HUES64 (cell line): ENCODE measurements around the gene ADCY9.

Experiments
- H3K27ac ChIP-seq: 2 replicates; pipeline ENCODE4 v1.7.0; 2013; ENCODE audit warnings: low read depth, low read length, inconsistent platforms
- H3K27me3 ChIP-seq: 2 replicates; pipeline ENCODE4 v1.6.1; 2013; ENCODE audit warnings: mild to moderate bottlenecking, low read length; ENCODE audit not compliant: insufficient read depth
- H3K36me3 ChIP-seq: 2 replicates; pipeline ENCODE4 v1.6.1; 2013; ENCODE audit warnings: mild to moderate bottlenecking, low read length; ENCODE audit not compliant: insufficient read depth
- H3K4me1 ChIP-seq: 2 replicates; pipeline ENCODE4 v1.6.1; 2013; ENCODE audit warnings: mild to moderate bottlenecking, low read length, moderate library complexity; ENCODE audit not compliant: insufficient read depth
- H3K4me3 ChIP-seq: 2 replicates; pipeline ENCODE4 v1.5.1; 2013; ENCODE audit warnings: mild to moderate bottlenecking, low read length, moderate library complexity
- H3K9ac ChIP-seq: 2 replicates; pipeline ENCODE4 v1.6.1; 2013; ENCODE audit warnings: mild to moderate bottlenecking, low read depth, low read length
- H3K9me3 ChIP-seq: 2 replicates; pipeline ENCODE4 v1.6.1; 2013; ENCODE audit warnings: low read depth, low read length; ENCODE audit not compliant: insufficient read depth
- WGBS: fragments of 150-250, 120-280 bp; methylation state at CpG from one replicate; pipeline ENCODE4 v1.1.7; 2013; ENCODE audit warnings: missing lambda C conversion rate; 5-methylcytosine and 5-hydroxymethylcytosine counted together

ADCY9 gene

GRCh38 chr16:4091240-4092012 lies 24.8 kb downstream of the ADCY9 start:
- H3K9me3 ChIP-seq = no peaks in the 10 kb centered on the region
- no peak overlapping the region for H3K27ac ChIP-seq
- no peaks in the 10 kb centered on the region for H3K27me3 ChIP-seq
- H3K9ac ChIP-seq = no peak overlapping the region
- H3K4me1 ChIP-seq = peaks cover 15% of the 10 kb centered on the region
- no peaks in the 10 kb centered on the region for H3K36me3 ChIP-seq
- no peak overlapping the region for H3K4me3 ChIP-seq
- WGBS = 94% methylated on average over 16 of the region's 17 CpGs

DNA sequence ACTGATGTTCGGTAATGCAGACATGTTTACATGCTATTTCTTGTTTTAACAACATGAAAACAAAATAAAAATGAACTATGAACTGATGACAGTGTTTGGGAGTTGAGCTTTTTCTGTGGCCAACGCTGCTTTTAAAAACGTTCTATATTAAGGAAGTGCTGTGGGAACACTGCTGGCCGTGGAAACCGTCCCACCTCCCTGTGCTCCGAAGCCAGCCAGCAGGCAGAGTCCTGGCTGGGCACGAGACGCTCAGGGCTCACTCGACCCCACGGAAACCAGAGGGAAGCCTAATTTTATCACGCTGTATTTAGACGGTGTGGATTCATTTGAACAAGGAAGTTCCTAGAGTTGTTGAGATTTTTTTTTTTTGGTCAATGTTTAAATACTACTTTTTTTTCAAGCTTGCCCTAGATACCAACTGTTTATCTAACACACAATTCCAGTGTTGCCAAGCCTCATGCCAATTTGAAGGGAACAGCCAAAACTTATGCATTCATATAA lies 25.8 kb downstream of the ADCY9 start:
- no peak overlapping the region for H3K27ac ChIP-seq
- H3K4me1 ChIP-seq = peaks cover 15% of the 10 kb centered on the region

DNA sequence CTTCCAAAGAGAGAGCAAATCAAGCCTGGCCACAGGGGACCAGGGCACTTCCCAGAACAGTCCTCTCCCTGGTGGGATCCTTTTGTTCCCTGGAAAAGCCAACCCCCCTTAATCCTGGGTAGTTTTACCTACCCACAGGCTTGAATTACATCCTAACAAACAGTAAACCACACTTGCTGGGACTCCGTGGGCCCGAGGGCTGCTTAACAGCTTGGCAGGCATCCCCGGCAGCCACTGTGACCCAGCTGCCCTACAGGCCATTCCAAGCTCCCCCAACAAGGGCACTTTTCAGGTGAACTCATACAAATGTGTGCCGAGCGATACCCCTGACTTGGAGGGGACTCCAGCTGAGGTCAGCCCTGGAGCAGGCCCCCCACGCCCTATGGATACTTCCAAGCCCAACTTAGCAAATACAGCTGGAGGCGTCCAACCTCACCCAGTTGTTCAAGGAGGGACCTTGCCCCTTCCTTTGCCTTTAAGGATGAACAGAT lies 26.4 kb downstream of the ADCY9 start:
- Histone ChIP-seq H3K27ac (no peak overlapping the region), H3K9me3 (no peaks in the 10 kb centered on the region), H3K27me3 (no peaks in the 10 kb centered on the region), H3K4me1 (peaks cover 15% of the 10 kb centered on the region), H3K4me3 (no peak overlapping the region), H3K36me3 (no peaks in the 10 kb centered on the region), H3K9ac (no peak overlapping the region)
- WGBS = 80% methylated on average over 7 of the region's 7 CpGs

More for the DNA sequence above, 25.8 kb downstream of the ADCY9 start:
- H3K9me3 ChIP-seq = no peaks in the 10 kb centered on the region
- H3K4me3 ChIP-seq = no peak overlapping the region
- H3K27me3 ChIP-seq = no peaks in the 10 kb centered on the region
- no peaks in the 10 kb centered on the region for H3K36me3 ChIP-seq
- WGBS = 91% methylated on average over 12 of the region's 12 CpGs
- H3K9ac ChIP-seq = no peak overlapping the region

DNA sequence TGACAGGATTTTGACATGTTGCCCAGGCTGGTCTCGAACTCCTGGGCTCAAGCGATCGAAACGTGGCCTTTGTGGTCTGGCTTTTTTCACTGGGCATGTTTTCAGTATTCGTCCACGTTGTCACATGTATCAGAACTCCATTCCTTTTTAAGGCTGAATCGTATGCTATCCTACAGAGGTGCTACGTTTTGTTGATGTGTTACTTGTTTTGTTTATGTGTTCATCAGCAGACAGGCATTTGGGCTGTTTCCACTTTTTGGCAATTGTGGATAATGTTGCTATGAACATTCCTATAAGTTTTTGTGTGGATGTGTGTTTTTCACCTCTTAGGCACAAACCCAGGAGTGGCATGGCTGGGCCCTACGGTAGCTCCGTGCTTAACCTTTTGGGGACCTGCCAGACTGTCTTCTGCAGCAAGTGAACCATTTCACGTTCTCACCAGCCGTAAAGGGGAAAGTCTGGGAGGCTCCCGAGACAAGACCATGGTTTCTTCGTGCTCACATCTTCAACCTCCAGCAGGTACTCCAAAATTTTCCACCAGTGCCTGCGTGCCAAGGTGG lies 26.9 kb downstream of the ADCY9 start:
- Histone ChIP-seq H3K9me3 (no peaks in the 10 kb centered on the region), H3K4me3 (no peak overlapping the region), H3K27ac (no peak overlapping the region), H3K4me1 (peaks cover 12% of the 10 kb centered on the region), H3K36me3 (no peaks in the 10 kb centered on the region), H3K9ac (no peak overlapping the region), H3K27me3 (no peaks in the 10 kb centered on the region)
- 92% methylated on average over 15 of the region's 15 CpGs for WGBS

GRCh38 chr16:4087990-4088577 lies 28.2 kb downstream of the ADCY9 start:
- Histone ChIP-seq H3K4me3 (no peak overlapping the region), H3K9me3 (no peaks in the 10 kb centered on the region), H3K36me3 (no peaks in the 10 kb centered on the region), H3K4me1 (peaks cover 9% of the 10 kb centered on the region), H3K9ac (no peak overlapping the region), H3K27ac (no peak overlapping the region), H3K27me3 (no peaks in the 10 kb centered on the region)
- 91% methylated on average over 7 of the region's 7 CpGs for WGBS

DNA sequence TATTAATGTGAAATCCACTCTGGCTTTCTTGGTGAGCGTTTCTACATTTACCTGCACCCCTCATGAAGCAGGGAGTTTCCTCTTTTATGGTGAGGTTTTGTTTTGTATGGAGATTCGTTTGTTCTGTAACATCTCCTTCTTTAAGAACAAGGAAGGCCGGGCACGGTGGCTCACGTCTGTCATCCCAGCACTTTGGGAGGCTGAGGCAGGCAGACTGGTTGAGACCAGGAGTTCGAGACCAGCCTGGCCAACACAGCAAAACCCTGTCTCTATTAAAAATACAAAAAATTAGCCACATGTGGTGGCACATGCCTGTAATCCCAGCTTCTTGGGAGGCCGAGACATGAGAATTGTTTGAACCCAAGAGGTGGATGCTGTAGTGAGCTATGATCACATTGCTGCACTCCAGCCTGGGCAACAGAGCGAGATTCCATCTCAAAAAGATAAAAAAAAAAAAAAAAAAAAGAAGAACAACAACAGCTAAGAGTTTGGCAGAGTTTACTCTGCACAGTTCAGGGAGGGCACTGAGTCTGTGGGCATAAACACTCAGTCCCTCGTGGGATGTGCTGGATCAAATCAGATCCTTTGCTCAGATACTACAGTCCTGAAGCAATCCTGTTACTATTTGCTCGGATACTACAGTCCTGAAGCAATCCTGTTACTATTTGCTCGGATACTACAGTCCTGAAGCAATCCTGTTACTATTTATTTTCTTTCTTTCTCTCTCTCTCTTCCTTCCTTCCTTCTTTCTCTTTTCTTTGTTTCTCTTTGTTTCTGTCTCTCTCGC lies 28.9 kb downstream of the ADCY9 start:
- no peaks in the 10 kb centered on the region for H3K9me3 ChIP-seq
- no peak overlapping the region for H3K4me3 ChIP-seq
- 82% methylated on average over 11 of the region's 12 CpGs for WGBS
- H3K4me1 ChIP-seq = peaks cover 9% of the 10 kb centered on the region
- no peak overlapping the region for H3K27ac ChIP-seq
- H3K9ac ChIP-seq = no peak overlapping the region
- H3K27me3 ChIP-seq = no peaks in the 10 kb centered on the region
- H3K36me3 ChIP-seq = no peaks in the 10 kb centered on the region

DNA sequence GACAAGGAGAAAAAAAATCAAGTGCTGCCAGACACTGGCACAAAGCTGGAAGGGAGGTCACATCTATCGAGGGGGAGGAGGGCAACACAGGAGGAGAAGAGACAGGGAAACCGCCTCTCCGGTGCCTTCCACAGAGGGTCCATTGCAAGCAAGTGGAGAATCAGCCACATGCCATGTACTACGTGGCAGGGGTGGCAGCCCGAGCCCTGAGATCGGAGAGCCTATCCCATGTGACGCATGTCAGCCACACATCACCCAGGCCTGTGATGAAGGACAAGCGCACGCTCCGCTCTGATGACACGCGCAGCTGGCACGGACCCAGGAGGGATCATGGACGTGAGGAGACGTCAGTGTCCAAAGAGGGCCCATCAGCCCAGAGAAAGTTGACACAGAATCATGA lies 30.1 kb downstream of the ADCY9 start:
- 95% methylated on average over 15 of the region's 15 CpGs for WGBS
- Histone ChIP-seq H3K36me3 (no peaks in the 10 kb centered on the region), H3K27me3 (no peaks in the 10 kb centered on the region), H3K4me3 (no peak overlapping the region), H3K4me1 (peaks cover 13% of the 10 kb centered on the region), H3K9ac (no peak overlapping the region), H3K27ac (no peak overlapping the region), H3K9me3 (no peaks in the 10 kb centered on the region)

GRCh38 chr16:4085405-4085970 lies 30.8 kb downstream of the ADCY9 start:
- Histone ChIP-seq H3K4me3 (no peak overlapping the region), H3K27me3 (no peaks in the 10 kb centered on the region), H3K9me3 (no peaks in the 10 kb centered on the region), H3K4me1 (peaks cover 14% of the 10 kb centered on the region), H3K36me3 (no peaks in the 10 kb centered on the region), H3K9ac (no peak overlapping the region), H3K27ac (no peak overlapping the region)
- 87% methylated on average over 12 of the region's 12 CpGs for WGBS

- WGBS = 91% methylated on average over 5 of the region's 5 CpGs
- no peak overlapping the region for H3K9ac ChIP-seq
- H3K9me3 ChIP-seq = no peaks in the 10 kb centered on the region
- no peaks in the 10 kb centered on the region for H3K27me3 ChIP-seq
- H3K4me3 ChIP-seq = no peak overlapping the region
- no peaks in the 10 kb centered on the region for H3K36me3 ChIP-seq
- no peak overlapping the region for H3K27ac ChIP-seq
- H3K4me1 ChIP-seq = 0 out of 2 replicates have a peak, but pooled peaks cover 5% of the 10 kb centered on the region
Measured at GRCh38 chr16:4083347-4083870, 32.8 kb downstream of the ADCY9 start.

DNA sequence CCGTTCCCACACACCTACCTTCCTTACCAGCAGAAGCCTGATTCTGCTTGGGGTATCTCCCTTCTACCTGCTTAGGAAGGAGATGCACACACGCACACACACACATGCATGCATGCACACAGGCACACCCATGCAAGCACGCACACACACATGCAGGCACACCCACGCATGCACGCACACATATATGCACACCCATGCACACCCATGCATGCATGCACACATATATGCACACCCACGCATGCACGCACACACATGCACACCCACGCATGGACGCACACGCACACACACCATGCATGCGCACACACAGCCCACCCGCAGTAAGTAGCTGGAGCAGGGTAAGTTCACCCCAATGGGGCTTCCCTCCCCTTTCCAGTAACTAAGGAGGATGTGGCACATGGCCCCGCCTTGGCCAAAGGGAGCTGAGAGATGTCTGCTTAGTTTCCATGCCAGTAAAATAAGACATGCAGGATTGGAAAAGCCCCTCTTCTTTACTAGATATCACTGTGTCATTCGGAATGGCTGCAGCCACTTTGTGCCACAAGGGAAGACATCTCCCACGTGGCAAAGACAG lies 33.7 kb downstream of the ADCY9 start:
- WGBS = 88% methylated on average over 15 of the region's 15 CpGs
- no peak overlapping the region for H3K9ac ChIP-seq

More for the DNA sequence above, 33.7 kb downstream of the ADCY9 start:
- Histone ChIP-seq H3K27ac (no peak overlapping the region), H3K9me3 (no peaks in the 10 kb centered on the region), H3K36me3 (no peaks in the 10 kb centered on the region), H3K4me3 (no peak overlapping the region), H3K4me1 (0 out of 2 replicates have a peak, but pooled peaks cover 5% of the 10 kb centered on the region), H3K27me3 (no peaks in the 10 kb centered on the region)
